NOMO-1 (cell line): ENCODE measurements around the gene PSME4.
"Not testable (repeated sequence)": the region's sequence is repeated elsewhere in the genome, so short reads cannot be mapped to it uniquely, and the experiment has no call there.

ENCODE experiments used
- DNase-seq, 2 experiments: peaks; one replicate each; lab custom pipeline; 2025; ENCODE audit not compliant: unreplicated experiment in 2 of 2; lab: John Stamatoyannopoulos, UW

Gene PSME4

DNA sequence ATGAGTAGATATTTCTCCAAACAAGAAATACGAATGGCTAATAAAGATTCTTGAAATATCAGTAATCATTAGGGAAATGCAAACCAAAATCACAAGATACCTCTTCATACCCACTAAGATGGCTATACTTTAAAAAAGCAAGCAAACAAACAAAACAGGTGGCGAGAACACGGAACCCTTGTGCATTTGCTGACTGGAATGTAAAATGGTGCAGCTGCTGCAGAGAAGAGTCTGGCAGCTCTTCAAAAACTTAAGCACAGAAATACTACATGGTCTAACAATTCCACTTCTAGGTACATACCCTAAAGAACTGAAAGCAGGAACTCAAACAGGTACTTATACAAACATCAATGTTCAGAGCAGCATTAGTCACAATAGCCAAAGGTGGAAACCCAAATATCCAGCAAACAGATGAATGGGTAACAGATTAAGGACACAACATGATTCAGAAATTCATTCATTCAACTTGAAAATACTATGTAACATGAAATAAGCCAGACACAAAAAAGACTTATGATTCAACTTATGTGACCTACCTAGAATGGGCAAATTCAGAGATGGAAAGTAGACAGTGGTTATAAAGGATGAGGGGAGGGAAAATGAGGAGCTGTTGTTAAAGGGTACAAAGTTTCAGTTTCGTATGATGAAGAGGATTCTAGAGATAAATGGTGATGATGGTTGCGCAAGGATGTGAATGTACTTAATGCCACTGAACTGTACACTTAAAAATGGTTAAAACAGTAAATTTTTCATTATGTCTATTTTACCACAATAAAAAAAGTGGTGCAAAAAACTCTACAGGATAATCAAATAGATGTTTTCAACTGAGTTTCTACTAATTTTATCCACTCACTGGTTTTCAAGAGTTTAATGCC, 84.2 kb downstream of the PSME4 start:
- no peak for DNase-seq

DNA sequence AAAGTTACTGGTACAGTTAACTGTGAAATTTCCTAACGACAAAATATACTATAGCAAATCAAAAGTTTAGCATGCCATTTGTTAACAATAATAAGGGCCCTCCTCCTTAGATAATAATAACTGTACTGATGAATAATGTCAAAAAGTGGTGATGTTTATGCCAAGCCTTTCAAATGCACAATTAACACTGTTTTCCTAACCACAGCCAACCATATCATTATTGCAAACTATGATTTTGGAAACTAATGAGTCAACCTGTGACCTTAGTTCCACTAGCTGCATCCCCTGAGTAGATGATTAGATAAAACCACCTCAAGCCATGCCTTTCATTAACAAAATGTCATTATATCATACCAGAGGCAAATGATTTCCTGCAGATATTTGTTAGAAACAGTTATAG, 85.9 kb downstream of the PSME4 start:
- no peak for DNase-seq

DNA sequence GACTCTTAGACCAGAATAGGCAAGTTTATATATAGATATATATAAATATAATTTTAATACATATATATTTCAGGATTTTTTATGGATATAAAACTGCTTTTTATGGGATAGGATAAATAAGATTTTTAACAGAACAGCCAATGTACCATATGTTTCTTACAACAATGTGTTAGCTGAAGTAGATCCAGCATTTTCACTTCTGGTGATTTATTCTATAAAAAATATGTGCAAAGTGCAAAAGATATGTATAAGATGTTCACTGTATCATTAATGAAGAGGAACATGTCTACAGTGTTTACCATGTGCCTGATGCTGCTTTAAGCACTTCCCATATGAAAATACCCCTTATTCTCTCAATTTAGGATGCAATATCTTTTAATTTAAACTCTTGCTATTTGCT, 88.8 kb downstream of the PSME4 start:
- DNase-seq = no peak

DNA sequence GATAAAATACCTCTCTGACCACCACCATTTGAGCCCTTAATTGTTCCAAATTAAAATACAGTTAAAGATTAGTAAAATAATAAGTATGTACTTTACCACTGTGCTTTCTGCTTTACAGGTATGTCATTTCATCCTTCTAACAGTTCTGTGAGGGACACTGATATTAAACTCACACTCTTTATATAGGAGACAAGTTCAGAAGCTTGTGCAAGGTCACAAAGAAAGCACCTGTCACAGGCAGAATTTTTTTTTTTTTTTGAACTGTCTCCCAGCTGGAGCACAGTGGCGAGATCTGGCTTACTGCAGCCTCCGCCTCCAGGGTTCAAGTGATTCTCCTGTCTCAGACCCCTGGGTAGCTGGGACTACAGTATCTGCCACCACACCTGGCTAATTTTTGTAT, 89.4 kb downstream of the PSME4 start:
- no peak for DNase-seq

DNA sequence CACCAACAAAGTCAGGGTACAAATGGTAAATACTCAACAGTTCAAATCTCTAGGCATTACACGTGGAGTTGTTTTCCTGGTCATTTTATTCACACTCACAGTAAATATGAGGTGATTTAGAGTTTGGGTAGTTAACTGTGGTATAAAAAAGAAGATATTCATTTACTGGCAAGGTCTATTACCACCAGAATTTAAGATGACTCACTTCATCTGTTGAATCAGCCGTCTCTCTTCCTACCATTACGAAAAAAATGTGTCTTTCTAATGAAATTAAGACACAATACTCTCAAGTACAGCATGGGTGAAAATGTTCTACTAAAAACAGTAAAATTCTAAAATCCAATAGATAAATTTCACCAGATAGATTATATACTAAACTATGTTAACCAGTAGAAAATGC, 90.0 kb downstream of the PSME4 start:
- no peak for DNase-seq

DNA sequence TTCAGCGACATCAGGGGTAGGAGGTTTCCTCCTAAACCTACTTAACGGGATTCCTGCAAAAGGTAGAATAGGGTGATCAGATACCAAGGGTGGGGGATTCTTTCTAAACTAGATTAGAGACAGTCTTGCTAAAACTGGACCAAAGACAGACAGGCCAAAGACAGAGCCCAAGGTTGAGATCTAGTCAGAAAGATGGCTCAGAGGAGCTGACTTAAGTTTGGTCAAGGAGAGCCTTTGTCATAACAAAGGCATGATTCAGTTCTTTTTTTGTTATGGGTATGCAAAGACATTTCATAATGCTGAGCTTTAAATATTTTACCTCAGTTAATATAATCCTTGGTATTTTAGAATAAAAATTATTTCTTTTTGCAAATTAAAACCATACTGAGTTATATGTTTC, 93.2 kb downstream of the PSME4 start:
- no peak for DNase-seq

DNA sequence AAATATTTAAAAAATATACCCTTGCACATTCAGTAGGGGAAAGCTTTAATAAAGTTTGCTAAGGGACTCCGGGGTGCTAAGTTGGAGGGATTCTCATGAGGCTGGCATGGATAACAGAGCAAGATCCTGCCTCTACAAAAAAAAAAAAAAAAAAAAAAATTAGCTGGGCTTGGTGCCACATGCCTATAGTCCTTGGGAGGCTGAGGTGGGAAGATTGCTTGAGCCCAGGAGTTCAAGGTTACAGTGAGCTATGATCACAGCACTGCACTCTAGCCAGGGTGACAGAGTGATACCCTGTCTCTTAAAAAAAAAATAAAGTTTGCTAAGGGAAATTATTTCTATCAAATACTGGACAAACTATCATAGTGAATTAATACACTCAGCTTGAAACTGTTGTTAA, 93.7 kb downstream of the PSME4 start:
- DNase-seq = no peak

DNA sequence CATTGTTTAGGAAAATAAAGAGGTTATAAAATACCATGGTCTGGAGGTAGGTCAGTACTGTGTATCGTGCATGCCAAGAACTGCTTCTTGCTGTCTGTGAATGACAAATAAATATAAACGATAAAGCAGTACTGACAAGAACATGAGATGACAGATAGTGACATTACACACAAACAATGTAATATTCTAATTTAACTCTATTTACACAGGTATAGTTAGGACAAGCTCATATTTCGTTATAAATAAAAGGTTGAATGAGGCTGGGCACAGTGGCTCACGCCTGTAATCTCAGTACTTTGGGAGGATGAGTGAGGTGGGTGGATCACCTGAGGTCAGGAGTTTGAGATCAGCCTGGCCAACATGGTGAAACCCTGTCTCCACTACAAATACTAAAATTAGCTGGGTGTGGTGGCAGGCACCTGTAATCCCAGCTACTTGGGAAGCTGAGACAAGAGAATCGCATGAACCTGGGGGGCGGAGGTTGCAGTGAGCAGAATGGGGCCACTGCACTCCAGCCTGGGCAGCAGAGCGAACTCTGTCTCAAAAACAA, 96.3 kb downstream of the PSME4 start:
- no peak for DNase-seq

DNA sequence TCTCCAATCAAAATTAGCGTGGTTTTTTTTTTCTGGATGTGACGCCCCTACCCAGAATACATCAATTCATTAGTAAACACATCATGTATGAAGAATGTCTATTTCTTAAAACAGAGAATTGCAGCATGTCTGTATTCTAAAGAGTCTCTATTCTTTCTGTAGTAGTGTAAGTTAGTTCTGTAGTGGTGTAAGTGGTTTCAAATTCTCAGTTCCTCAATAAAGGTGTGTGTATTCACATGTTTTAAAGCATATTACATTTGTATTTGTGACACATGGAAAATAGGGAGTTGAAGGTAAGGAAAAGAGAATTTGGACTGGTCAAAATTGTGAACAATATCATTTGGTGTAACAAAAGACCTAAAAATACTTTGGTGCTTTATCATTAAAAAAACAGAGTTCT, 103.0 kb downstream of the PSME4 start:
- DNase-seq = no peak

DNA sequence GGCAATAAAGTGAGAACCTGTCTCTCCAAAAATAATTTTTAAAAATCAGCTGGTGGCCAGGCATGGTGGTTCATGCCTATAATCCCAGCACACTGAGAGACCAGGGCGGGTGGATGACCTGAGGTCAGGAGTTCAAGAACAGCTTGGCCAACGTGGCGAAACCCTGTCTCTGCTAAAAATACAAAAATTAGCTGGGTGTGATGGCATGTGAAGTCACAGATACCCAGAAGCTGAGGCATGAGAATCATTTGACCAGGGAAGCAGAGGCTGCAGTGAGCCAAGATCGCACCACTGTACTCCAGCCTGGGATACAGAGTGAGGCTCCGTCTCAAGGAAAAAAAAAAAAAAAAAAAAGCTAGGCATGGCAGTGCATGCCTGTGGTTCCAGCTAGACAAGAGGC, 103.6 kb downstream of the PSME4 start:
- DNase-seq = no peak

DNA sequence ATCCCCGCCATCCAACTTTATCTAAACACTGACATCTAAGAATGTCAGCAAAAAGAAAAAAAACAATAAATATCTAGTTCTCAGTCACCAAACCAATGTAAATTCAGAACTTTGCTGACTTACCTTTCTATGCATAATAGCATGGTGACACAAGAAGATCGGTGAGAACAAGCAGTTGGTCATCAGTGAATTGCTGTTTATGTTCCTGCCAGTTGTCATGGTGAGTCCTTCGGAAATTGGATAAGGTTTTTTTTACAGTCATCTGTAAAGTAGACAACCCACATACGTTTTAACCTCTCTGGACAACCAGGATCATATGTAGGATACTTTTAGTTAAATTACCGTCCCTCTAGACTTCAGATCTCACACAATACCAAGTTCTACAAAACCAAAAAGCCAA, 104.8 kb downstream of the PSME4 start:
- DNase-seq = no peak

DNA sequence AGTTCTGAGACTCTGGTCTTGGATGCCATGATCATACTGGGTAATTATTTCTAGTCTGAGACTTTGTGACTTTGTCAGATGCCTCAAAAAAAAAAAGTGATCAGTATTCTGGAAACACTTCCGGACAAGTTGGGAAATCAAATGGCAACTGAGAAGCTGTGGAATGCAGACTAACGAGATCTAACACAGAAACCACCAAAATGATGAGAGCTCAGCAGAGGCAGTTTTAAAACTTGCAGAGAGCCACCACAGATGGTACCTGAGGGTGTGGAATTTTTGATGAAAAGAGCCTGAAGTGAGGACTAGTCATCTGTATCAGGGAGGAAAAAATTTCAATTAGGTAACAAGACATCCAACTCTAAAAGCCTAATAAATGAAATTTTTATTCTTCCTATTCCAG, 105.5 kb downstream of the PSME4 start:
- DNase-seq = no peak

DNA sequence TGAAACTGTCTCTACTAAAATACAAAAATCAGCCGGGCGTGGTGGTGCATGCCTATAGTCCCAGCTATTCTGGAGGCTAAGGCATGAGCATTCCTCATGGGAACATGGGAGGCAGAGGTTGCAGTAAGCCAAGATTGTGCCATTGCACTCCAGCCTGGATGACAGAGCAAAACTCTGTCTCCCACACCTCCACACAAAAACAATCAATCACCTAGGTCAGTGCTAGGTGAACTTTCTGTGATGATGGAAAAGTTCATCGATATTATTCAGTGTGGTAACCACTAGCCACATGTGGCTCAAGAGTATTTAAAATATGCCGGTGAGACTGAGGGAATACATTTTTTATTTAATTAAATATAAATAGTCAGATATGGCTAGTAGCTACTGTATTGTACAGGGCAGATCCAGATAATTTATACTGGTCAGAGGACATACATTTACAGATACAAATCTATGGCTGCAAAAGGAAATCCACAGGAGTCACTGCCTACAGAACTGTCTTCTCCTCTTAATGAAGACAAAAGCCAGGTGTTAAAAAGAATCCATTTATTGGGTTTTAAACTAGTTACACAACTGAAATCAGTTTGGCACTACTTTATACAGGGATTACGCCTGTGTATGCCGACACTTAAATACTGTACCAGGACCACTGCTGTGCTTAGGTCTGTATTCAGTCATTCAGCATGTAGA, 107.1 kb downstream of the PSME4 start:
- DNase-seq = no peak

DNA sequence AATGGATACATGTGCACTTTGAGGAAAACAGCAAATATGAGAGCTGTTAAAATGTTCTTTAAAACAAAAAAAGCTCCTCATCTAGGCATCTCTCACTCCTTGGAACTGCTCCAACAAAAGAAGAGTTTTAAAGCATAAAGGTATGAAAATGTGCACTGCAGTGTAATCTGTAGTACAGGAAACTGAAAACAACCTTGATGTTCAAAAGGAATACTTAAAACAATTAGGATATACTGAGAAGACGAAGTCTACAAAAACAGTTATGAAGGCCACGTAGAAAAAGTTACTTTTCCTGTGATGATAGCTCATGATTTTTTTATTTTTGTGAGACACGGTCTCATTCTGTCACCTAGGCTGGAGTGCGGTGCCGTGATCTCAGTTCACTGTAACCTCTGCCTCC, 109.0 kb downstream of the PSME4 start:
- DNase-seq = no peak

DNA sequence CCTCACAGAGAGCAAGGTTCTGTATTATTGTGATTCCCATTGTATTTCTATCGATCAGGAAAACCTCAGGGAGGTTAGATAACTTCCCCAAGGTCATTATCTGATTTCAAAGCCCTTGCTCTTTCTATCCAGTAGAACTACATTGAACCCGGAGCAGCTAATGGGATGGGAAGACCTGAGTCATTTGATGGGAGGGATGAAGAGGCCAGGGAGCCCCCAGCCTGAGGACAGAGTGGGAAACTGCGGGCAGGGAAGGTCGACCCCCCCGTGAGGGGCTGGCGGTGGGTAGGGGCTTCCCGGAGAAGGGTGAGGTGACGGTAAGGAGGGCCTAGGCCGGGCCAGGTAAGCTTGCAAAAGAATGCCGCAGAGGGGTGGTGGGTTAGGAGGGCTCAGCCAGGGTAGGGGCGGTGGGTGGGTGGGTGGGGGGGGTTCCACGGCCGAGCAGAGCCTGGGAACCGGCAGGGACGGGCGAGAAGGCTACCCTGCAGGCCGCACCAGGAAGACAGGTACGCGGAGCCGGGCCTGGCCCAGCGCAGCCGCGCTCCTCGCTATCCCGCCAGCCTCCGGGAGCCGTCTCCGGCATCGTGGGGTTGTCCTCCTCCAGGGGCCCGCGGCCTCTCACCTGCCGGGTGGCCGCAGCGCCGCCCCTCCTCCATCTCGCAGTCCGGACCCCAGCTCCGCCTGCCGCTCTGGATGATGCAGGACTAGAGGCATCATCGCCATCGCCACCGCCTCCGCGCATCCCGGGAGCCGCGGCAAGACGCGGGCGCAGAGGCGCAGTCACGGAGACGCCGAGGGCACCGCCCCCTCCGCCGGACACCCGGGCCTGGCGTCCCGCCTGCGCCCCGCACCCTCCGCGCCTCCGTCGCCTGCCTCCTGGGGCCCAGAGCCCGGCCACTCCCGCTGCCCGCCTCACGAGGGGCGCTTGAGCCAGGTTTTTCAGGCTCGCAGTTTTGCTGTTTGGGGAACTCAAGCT, 111.3 kb downstream of the PSME4 start, which contains the start of gene GPR75:
Gene GPR75 (minus strand): TSS at position 762 of the 976 bp plus-strand sequence. CDS start 5,211 bp downstream, outside the sequence.
- DNase-seq = no peak

DNA sequence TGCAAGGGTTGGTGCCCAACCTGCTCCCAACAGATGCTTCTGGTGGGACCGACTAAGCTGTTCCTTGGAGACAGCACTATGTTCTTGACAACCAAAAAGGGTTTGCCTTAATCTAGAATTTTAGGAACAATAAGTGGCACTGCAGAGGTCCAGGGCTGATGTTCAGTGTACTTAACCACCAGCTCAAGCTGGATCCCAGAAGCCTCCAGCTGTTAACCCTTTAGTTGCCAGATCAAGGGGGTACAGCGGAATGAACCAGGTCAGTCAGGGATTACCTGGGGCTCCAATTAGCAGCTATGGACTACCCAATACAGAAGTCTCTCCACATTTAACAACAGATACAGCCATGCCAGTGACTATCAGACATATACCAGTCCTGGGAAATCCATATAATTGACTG, 114.5 kb downstream of the PSME4 start:
- DNase-seq = no peak

DNA sequence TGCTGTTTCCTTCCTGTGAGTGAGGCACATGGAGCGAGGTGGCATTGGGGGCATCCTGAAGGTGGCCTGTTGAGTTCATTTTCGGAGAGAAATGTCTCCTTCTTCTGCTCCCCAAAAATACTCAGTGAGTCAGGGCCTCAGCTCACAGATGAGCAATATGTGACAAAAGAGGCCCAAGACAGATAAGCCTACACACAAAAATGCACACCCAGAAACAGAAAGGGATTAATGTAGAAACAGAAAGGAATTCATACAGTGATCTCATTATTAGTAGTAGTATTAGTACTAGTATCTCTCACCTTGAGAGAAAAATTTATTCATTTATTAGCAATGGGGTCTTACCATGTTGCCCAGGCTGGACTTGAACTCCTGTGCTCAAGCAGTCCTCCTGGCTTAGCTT, 116.1 kb downstream of the PSME4 start:
- DNase-seq = no peak

DNA sequence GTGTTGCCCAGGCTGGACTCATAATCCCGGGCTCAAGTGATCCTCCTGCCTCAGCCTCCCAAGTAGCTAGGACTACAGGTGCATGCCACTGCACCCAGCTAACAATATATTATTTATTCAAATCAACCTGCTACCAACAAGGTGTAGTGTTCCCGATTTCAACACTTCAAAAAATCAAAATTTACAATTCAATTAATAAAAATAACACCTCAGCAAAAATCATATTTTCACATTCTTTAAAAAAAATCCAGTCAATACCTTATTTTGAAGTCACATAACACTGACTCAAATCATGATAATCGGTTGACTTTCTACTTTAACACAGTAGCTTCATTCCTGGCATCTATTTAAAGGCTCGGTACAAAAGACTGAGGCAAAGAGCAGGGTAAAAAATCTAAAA, 118.3 kb downstream of the PSME4 start:
- no peak for DNase-seq

DNA sequence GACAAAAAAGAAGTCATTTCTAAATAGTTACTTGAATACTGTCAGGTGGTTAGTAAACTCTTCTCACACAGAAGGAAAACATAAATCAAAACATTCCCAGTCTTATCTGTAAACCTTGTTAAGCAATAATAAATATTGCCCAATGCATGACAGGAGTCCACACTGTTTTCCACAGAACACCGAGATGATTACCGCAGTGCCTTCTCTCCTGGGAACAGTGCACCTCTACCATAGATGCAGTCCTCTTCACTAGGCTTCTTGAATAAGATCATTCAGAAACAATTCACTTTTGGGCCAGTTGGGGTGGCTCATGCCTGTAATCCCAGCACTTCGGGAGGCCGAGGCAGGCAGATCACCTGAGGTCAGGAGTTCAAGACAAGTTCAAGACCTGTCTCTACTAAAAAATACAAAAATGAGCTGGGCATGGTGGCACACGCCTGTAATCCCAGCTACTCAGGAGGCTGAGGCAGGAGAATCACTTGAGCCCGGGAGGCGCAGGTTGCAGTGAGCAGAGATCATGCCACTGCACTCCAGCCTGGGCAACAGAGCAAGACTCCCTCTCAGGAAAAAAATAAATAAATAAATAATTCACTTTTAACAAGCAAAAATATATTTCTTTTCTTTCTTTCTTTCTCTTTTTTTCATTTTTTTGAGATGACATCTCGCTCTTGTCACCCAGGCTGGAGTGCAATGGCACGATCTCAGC, 119.6 kb downstream of the PSME4 start:
- DNase-seq = not testable (repeated sequence)

DNA sequence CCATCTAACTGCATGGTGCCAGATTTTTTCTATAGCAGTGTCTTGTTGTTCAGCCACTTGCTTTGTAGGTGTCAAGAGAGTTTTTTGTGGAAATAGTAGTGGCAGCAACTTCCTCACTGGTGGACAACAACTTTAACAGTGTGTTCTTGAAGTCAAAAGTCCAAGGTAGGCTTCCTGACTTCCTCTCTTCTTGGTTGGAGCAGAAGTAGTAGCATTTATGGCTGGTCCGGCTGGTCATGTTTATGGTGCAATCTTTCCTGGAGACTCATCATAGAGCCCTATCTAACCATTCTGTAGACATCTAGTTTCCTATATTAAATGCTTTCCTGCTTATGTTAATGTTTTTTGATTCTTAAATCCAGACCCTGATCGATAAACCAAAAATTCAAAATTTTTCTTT, 122.7 kb downstream of the PSME4 start:
- DNase-seq = peak in 1 of 2 experiments; percentile 31
